HEK293 (cell line): Measurements from ENCODE around the gene FHIT.

Experiments
- CTCF ChIA-PET: fragments of 350-600 bp; formaldehyde crosslinking; extraction: SDS; loops from one replicate; lab custom pipeline; 2021; ENCODE audit warnings: antibody characterized with exemption; lab: Yijun Ruan, JAX
- POLR2A ChIA-PET: fragments of 300-600 bp; formaldehyde crosslinking; extraction: SDS; loops from one replicate; lab custom pipeline; 2020; ENCODE audit warnings: antibody characterized with exemption, inconsistent platforms; lab: Yijun Ruan, JAX
- H3K27ac ChIP-seq: fragments of 200-500 bp; sonication (Bioruptor generic); 2 replicates; pipeline ENCODE4 v1.5.1; 2014; ENCODE audit warnings: low read depth, low read length, control low read depth, inconsistent platforms; ENCODE audit errors: extremely low read depth
- H3K36me3 ChIP-seq, 2 experiments: fragments of 200-500 bp in 1 of 2; sonication (Bioruptor generic) in 1 of 2; 1 replicate in 1 of 2; 2 replicates in 1 of 2; pipeline ENCODE4 v1.5.1; 2014 to 2017; ENCODE audit warnings: inconsistent platforms in 2 of 2, low read length in 2 of 2; ENCODE audit not compliant: control insufficient read depth in 2 of 2, insufficient read depth in 1 of 2
- H3K4me1 ChIP-seq: fragments of 200-500 bp; sonication (Bioruptor generic); 2 replicates; pipeline ENCODE4 v1.5.1; 2014; ENCODE audit warnings: mild to moderate bottlenecking, low read length, inconsistent platforms; ENCODE audit not compliant: control insufficient read depth, insufficient read depth
- H3K4me3 ChIP-seq: 2 replicates; pipeline ENCODE4 v1.5.1; 2011; ENCODE audit warnings: low read depth, mild to moderate bottlenecking, control low read depth, low read length, moderate library complexity
- H3K9me3 ChIP-seq: fragments of 200-500 bp; sonication (Bioruptor generic); 2 replicates; pipeline ENCODE4 v1.5.1; 2014; ENCODE audit warnings: low read depth, low read length, inconsistent platforms; ENCODE audit not compliant: control insufficient read depth, insufficient read depth
- FEZF1 ChIP-seq: fragments of 450-650 bp; formaldehyde crosslinking; IDR thresholded peaks from 2 replicates; pipeline ENCODE4 v1.5.1; 2016; ENCODE audit warnings: missing biosample characterization, missing genetic modification characterization
- HOXC10 ChIP-seq: sonication (generic); formaldehyde crosslinking; IDR thresholded peaks from 2 replicates; pipeline ENCODE4 v1.8.1; 2023; ENCODE audit warnings: mild to moderate bottlenecking, missing genetic modification reagents
- KLF7 ChIP-seq: fragments of 450-650 bp; formaldehyde crosslinking; IDR thresholded peaks from 2 replicates; pipeline ENCODE4 v1.5.1; 2016; ENCODE audit warnings: missing biosample characterization, missing genetic modification characterization, borderline replicate concordance
- KLF8 ChIP-seq: fragments of 450-650 bp; formaldehyde crosslinking; IDR thresholded peaks from 2 replicates; pipeline ENCODE4 v1.5.1; 2016; ENCODE audit warnings: missing biosample characterization, missing genetic modification characterization
- MEIS1 ChIP-seq: sonication (generic); formaldehyde crosslinking; IDR thresholded peaks from 2 replicates; pipeline ENCODE4 v1.8.1; 2022; ENCODE audit warnings: missing genetic modification reagents, mild to moderate bottlenecking, borderline replicate concordance
- OVOL3 ChIP-seq: fragments of 450-650 bp; formaldehyde crosslinking; IDR thresholded peaks from 2 replicates; pipeline ENCODE4 v1.5.1; 2016; ENCODE audit warnings: missing biosample characterization, missing genetic modification characterization
- ZNF138 ChIP-seq: fragments of 450-650 bp; formaldehyde crosslinking; IDR thresholded peaks from 2 replicates; pipeline ENCODE4 v1.5.1; 2016; ENCODE audit warnings: missing biosample characterization, missing genetic modification characterization, borderline replicate concordance
- ZNF214 ChIP-seq: fragments of 450-650 bp; formaldehyde crosslinking; IDR thresholded peaks from 2 replicates; pipeline ENCODE4 v1.5.1; 2017; ENCODE audit warnings: missing biosample characterization, mild to moderate bottlenecking, missing genetic modification characterization, borderline replicate concordance
- ZNF24 ChIP-seq: fragments of 450-650 bp; formaldehyde crosslinking; IDR thresholded peaks from 2 replicates; pipeline ENCODE4 v1.5.1; 2016; ENCODE audit warnings: missing biosample characterization, missing genetic modification characterization
- ZNF391 ChIP-seq: fragments of 450-650 bp; formaldehyde crosslinking; IDR thresholded peaks from 2 replicates; pipeline ENCODE4 v1.5.1; 2016; ENCODE audit warnings: low read depth, missing biosample characterization, missing genetic modification characterization, borderline replicate concordance
- ZNF404 ChIP-seq: fragments of 450-650 bp; formaldehyde crosslinking; IDR thresholded peaks from 2 replicates; pipeline ENCODE4 v1.5.1; 2017; ENCODE audit warnings: missing biosample characterization, missing genetic modification characterization
- ZNF544 ChIP-seq: fragments of 450-650 bp; formaldehyde crosslinking; IDR thresholded peaks from 2 replicates; pipeline ENCODE4 v1.5.0; 2017; ENCODE audit warnings: missing biosample characterization, missing genetic modification characterization
- ZNF561 ChIP-seq: fragments of 450-650 bp; IDR thresholded peaks from 2 replicates; pipeline ENCODE4 v1.5.1; 2018; ENCODE audit warnings: missing biosample characterization, missing genetic modification characterization, borderline replicate concordance
- ZNF621 ChIP-seq: fragments of 450-650 bp; formaldehyde crosslinking; IDR thresholded peaks from 2 replicates; pipeline ENCODE4 v1.5.1; 2017; ENCODE audit warnings: missing biosample characterization, missing genetic modification characterization
- ZNF624 ChIP-seq: fragments of 450-650 bp; formaldehyde crosslinking; IDR thresholded peaks from 2 replicates; pipeline ENCODE4 v1.5.1; 2017; ENCODE audit warnings: missing biosample characterization, missing genetic modification characterization
- ZNF658 ChIP-seq: fragments of 450-650 bp; formaldehyde crosslinking; IDR thresholded peaks from 2 replicates; pipeline ENCODE4; 2016; ENCODE audit warnings: missing biosample characterization, missing genetic modification characterization
- ZNF747 ChIP-seq: fragments of 450-650 bp; formaldehyde crosslinking; IDR thresholded peaks from 2 replicates; pipeline ENCODE4 v1.5.1; 2016; ENCODE audit warnings: missing biosample characterization, missing genetic modification characterization
- ZNF792 ChIP-seq: fragments of 450-650 bp; formaldehyde crosslinking; IDR thresholded peaks from 2 replicates; pipeline ENCODE4 v1.5.1; 2016; ENCODE audit warnings: missing biosample characterization, missing genetic modification characterization
- TF ChIP-seq, protein P1 (sequence below): fragments of 450-650 bp; formaldehyde crosslinking; IDR thresholded peaks from 2 replicates; pipeline ENCODE4 v1.5.1; 2016; ENCODE audit warnings: missing biosample characterization, missing genetic modification characterization, borderline replicate concordance
- TF ChIP-seq, protein P2 (sequence below): fragments of 450-650 bp; formaldehyde crosslinking; IDR thresholded peaks from 2 replicates; pipeline ENCODE4 v1.5.1; 2016; ENCODE audit warnings: missing biosample characterization, missing genetic modification characterization
- TF ChIP-seq, protein P3 (sequence below): fragments of 450-650 bp; formaldehyde crosslinking; IDR thresholded peaks from 2 replicates; pipeline ENCODE4 v1.5.1; 2016; ENCODE audit warnings: missing biosample characterization, missing genetic modification characterization, borderline replicate concordance
- TF ChIP-seq, protein P4 (sequence below): fragments of 450-650 bp; formaldehyde crosslinking; IDR thresholded peaks from 2 replicates; pipeline ENCODE4 v1.5.1; 2016; ENCODE audit warnings: missing biosample characterization, missing genetic modification characterization
- TF ChIP-seq, protein P5 (sequence below): fragments of 450-650 bp; formaldehyde crosslinking; IDR thresholded peaks from 2 replicates; pipeline ENCODE4 v1.5.1; 2016; ENCODE audit warnings: missing biosample characterization, missing genetic modification characterization

Gene FHIT

DNA sequence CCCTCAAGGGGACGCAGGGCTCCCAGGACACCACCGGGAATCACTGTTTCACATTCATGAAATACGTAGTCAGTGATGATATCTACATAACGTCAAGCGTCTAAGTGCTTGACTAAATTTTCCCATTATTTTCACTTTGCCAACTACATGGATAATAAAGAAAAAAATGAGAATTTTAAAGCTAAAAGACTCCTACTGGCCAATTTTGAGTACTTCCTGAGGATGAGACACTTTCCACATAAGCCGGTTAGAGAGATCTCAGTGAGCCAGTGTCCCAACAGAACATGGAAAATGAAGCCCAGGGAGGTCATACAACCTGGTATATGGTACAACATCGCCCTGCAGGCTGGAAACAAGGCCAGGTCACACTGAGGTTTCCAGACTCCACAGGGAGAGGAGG lies 928.1 kb downstream of the FHIT start:
- Histone ChIP-seq H3K4me3 (no peak overlapping the region), H3K4me1 (no peaks in the 10 kb centered on the region), H3K9me3 (no peaks in the 10 kb centered on the region), H3K36me3 (no peaks in the 10 kb centered on the region), H3K27ac (no peak overlapping the region)
- TF ChIP-seq ZNF792 (tag by site-specific recombination) (no peak), ZNF561 (tag by site-specific recombination) (no peak), HOXC10 (CRISPR knock-in tag) (no peak), KLF8 (tag by site-specific recombination) (no peak), ZNF747 (tag by site-specific recombination) (no peak), OVOL3 (tag by site-specific recombination) (no peak), ZNF544 (no peak), ZNF138 (tag by site-specific recombination) (no peak), FEZF1 (tag by site-specific recombination) (no peak), MEIS1 (CRISPR knock-in tag) (no peak)
- TF ChIP-seq, protein P1, sequence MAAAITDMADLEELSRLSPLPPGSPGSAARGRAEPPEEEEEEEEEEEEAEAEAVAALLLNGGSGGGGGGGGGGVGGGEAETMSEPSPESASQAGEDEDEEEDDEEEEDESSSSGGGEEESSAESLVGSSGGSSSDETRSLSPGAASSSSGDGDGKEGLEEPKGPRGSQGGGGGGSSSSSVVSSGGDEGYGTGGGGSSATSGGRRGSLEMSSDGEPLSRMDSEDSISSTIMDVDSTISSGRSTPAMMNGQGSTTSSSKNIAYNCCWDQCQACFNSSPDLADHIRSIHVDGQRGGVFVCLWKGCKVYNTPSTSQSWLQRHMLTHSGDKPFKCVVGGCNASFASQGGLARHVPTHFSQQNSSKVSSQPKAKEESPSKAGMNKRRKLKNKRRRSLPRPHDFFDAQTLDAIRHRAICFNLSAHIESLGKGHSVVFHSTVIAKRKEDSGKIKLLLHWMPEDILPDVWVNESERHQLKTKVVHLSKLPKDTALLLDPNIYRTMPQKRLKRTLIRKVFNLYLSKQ (tag by site-specific recombination): no peak
- TF ChIP-seq, protein P2, sequence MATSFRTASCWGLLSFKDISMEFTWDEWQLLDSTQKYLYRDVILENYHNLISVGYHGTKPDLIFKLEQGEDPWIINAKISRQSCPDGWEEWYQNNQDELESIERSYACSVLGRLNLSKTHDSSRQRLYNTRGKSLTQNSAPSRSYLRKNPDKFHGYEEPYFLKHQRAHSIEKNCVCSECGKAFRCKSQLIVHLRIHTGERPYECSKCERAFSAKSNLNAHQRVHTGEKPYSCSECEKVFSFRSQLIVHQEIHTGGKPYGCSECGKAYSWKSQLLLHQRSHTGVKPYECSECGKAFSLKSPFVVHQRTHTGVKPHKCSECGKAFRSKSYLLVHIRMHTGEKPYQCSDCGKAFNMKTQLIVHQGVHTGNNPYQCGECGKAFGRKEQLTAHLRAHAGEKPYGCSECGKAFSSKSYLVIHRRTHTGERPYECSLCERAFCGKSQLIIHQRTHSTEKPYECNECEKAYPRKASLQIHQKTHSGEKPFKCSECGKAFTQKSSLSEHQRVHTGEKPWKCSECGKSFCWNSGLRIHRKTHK (tag by site-specific recombination): no peak
- CTCF ChIA-PET: no interaction called here
- POLR2A ChIA-PET: no interaction called here

DNA sequence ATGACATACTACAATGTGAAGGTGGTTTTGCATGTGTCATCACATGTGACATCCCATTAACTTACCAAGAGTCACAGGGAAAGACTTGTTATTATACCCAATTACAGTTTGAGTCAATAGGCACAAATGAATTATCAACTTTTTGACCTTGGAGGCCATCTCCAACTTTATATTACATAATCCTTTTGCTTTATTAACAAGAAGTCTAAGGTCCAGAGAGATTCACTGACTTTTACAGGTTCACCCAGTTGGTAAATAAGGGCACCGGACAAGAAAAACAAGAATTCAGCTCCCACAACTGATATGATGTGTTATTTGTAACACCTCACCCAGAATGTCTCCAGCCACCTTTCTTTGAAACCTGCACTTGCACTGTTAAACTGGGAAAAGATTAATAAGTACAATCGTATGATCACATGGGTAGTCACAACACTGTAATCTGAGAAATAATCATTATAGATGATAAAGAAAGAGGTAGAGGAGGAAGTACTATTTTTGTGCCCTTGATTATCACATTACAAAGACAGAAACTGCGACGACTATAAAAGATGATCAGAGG lies 928.9 kb downstream of the FHIT start:
- Histone ChIP-seq H3K4me3 (no peak overlapping the region), H3K4me1 (no peaks in the 10 kb centered on the region), H3K36me3 (no peaks in the 10 kb centered on the region), H3K9me3 (no peaks in the 10 kb centered on the region), H3K27ac (no peak overlapping the region)
- ChIA-PET CTCF (no interaction called here), POLR2A (no interaction called here)
- no peak for TF ChIP-seq ZNF391 (tag by site-specific recombination)
- no peak for TF ChIP-seq ZNF658
- TF ChIP-seq ZNF624: no peak
- TF ChIP-seq, protein P3, sequence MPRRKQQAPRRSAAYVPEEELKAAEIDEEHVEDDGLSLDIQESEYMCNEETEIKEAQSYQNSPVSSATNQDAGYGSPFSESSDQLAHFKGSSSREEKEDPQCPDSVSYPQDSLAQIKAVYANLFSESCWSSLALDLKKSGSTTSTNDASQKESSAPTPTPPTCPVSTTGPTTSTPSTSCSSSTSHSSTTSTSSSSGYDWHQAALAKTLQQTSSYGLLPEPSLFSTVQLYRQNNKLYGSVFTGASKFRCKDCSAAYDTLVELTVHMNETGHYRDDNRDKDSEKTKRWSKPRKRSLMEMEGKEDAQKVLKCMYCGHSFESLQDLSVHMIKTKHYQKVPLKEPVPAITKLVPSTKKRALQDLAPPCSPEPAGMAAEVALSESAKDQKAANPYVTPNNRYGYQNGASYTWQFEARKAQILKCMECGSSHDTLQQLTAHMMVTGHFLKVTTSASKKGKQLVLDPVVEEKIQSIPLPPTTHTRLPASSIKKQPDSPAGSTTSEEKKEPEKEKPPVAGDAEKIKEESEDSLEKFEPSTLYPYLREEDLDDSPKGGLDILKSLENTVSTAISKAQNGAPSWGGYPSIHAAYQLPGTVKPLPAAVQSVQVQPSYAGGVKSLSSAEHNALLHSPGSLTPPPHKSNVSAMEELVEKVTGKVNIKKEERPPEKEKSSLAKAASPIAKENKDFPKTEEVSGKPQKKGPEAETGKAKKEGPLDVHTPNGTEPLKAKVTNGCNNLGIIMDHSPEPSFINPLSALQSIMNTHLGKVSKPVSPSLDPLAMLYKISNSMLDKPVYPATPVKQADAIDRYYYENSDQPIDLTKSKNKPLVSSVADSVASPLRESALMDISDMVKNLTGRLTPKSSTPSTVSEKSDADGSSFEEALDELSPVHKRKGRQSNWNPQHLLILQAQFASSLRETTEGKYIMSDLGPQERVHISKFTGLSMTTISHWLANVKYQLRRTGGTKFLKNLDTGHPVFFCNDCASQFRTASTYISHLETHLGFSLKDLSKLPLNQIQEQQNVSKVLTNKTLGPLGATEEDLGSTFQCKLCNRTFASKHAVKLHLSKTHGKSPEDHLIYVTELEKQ: no peak
- TF ChIP-seq, protein P4, sequence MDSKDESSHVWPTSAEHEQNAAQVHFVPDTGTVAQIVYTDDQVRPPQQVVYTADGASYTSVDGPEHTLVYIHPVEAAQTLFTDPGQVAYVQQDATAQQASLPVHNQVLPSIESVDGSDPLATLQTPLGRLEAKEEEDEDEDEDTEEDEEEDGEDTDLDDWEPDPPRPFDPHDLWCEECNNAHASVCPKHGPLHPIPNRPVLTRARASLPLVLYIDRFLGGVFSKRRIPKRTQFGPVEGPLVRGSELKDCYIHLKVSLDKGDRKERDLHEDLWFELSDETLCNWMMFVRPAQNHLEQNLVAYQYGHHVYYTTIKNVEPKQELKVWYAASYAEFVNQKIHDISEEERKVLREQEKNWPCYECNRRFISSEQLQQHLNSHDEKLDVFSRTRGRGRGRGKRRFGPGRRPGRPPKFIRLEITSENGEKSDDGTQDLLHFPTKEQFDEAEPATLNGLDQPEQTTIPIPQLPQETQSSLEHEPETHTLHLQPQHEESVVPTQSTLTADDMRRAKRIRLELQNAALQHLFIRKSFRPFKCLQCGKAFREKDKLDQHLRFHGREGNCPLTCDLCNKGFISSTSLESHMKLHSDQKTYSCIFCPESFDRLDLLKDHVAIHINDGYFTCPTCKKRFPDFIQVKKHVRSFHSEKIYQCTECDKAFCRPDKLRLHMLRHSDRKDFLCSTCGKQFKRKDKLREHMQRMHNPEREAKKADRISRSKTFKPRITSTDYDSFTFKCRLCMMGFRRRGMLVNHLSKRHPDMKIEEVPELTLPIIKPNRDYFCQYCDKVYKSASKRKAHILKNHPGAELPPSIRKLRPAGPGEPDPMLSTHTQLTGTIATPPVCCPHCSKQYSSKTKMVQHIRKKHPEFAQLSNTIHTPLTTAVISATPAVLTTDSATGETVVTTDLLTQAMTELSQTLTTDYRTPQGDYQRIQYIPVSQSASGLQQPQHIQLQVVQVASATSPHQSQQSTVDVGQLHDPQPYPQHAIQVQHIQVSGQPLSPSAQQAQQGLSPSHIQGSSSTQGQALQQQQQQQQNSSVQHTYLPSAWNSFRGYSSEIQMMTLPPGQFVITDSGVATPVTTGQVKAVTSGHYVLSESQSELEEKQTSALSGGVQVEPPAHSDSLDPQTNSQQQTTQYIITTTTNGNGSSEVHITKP: no peak
- TF ChIP-seq, protein P5, sequence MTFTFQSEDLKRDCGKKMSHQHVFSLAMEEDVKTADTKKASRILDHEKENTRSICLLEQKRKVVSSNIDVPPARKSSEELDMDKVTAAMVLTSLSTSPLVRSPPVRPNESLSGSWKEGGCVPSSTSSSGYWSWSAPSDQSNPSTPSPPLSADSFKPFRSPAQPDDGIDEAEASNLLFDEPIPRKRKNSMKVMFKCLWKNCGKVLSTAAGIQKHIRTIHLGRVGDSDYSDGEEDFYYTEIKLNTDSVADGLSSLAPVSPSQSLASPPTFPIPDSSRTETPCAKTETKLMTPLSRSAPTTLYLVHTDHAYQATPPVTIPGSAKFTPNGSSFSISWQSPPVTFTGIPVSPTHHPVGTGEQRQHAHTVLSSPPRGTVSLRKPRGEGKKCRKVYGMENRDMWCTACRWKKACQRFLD (tag by site-specific recombination): no peak
- TF ChIP-seq KLF7 (tag by site-specific recombination): no peak
- no peak for TF ChIP-seq ZNF24 (tag by site-specific recombination)
- no peak for TF ChIP-seq ZNF621
- TF ChIP-seq ZNF404 (tag by site-specific recombination): no peak
- no peak for TF ChIP-seq ZNF214 (tag by site-specific recombination)
